ENCODE measurements around the gene EYA2. TPM values are rescaled to one million over a fixed set of nuclear protein-coding genes. Genes with fewer than 3 reads are reported as not detected.

The EYA2 gene
- total and polyA plus RNA-seq, 12 donors: 0.26 to 1.9 (median 0.70) TPM

GRCh38 chr20:46939031-46939965 is 44.7 kb downstream of the EYA2 start:
- ATAC-seq: no peak
- intact Hi-C loops (cut with DNase I): no loop called here

DNA sequence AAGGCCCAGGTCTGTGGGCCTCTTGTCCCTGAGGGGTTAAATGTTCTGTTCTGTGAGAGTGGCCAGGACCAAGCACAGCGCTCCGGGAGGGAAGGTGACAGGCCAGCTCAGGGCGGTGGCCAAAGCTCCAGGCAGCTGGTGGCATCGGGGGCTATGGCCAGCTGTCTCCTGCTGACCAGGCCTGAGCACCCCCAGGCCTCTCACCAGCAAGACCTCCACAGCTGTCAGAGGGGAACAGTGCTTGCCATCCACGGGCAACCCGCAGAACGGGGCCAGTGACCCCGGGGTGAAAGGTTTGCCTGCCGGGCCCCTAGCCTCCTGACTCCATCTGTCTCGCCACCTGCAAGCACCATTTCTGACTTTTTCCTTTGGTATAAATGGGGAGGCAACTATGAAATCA is 46.0 kb downstream of the EYA2 start:
- H3K9me3 ChIP-seq: no peaks in the 10 kb centered on the region
- no peaks in the 10 kb centered on the region for H3K36me3 ChIP-seq
- WGBS, 2 donors: 68 to 81% methylated on average over 10 of the region's 10 CpGs
- ATAC-seq (no peak), DNase-seq (no peak)
- intact Hi-C loops (cut with DNase I): no loop called here
- no peak overlapping the region for H3K27ac ChIP-seq
- H3K4me1 ChIP-seq: peaks cover 0 to under 1% (median 0%) of the 10 kb centered on the region in 9 donors
- H3K4me3 ChIP-seq: no peak overlapping the region
- TF ChIP-seq, protein P1, sequence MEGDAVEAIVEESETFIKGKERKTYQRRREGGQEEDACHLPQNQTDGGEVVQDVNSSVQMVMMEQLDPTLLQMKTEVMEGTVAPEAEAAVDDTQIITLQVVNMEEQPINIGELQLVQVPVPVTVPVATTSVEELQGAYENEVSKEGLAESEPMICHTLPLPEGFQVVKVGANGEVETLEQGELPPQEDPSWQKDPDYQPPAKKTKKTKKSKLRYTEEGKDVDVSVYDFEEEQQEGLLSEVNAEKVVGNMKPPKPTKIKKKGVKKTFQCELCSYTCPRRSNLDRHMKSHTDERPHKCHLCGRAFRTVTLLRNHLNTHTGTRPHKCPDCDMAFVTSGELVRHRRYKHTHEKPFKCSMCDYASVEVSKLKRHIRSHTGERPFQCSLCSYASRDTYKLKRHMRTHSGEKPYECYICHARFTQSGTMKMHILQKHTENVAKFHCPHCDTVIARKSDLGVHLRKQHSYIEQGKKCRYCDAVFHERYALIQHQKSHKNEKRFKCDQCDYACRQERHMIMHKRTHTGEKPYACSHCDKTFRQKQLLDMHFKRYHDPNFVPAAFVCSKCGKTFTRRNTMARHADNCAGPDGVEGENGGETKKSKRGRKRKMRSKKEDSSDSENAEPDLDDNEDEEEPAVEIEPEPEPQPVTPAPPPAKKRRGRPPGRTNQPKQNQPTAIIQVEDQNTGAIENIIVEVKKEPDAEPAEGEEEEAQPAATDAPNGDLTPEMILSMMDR (IDR thresholded peaks at IDR 0.05): no peak
- peaks cover 0 to 19% (median 4%) of the 10 kb centered on the region in 7 donors for H3K27me3 ChIP-seq

More at GRCh38 chr20:46939031-46939965, 44.7 kb downstream of the EYA2 start:
- no peak overlapping the region for H3K4me3 ChIP-seq
- WGBS, 2 donors: 41 to 78% methylated on average over 3 of the region's 3 CpGs
- no peaks in the 10 kb centered on the region for H3K9me3 ChIP-seq
- H3K36me3 ChIP-seq: no peaks in the 10 kb centered on the region
- DNase-seq: no peak
- H3K4me1 ChIP-seq: no peaks in the 10 kb centered on the region
- TF ChIP-seq, protein P1 (IDR thresholded peaks at IDR 0.05): no peak
- peaks cover 0 to 30% (median 4%) of the 10 kb centered on the region in 7 donors for H3K27me3 ChIP-seq
- H3K27ac ChIP-seq: no peak overlapping the region

- H3K36me3 ChIP-seq: no peaks in the 10 kb centered on the region
- H3K27ac ChIP-seq: no peak overlapping the region
- no peak overlapping the region for H3K4me3 ChIP-seq
- ATAC-seq: no peak
- intact Hi-C loops (cut with DNase I): no loop called here
- H3K9me3 ChIP-seq: no peaks in the 10 kb centered on the region
- peaks cover 0 to 12% (median 4%) of the 10 kb centered on the region in 7 donors for H3K27me3 ChIP-seq
- DNase-seq: no peak
- TF ChIP-seq, protein P1 (IDR thresholded peaks at IDR 0.05): no peak
- 95% methylated on average over 2 of the region's 2 CpGs for WGBS, 2 donors
- H3K4me1 ChIP-seq: peaks cover 0 to 7% (median 0%) of the 10 kb centered on the region in 9 donors
Measured at GRCh38 chr20:46941404-46941803, 46.8 kb downstream of the EYA2 start.

DNA sequence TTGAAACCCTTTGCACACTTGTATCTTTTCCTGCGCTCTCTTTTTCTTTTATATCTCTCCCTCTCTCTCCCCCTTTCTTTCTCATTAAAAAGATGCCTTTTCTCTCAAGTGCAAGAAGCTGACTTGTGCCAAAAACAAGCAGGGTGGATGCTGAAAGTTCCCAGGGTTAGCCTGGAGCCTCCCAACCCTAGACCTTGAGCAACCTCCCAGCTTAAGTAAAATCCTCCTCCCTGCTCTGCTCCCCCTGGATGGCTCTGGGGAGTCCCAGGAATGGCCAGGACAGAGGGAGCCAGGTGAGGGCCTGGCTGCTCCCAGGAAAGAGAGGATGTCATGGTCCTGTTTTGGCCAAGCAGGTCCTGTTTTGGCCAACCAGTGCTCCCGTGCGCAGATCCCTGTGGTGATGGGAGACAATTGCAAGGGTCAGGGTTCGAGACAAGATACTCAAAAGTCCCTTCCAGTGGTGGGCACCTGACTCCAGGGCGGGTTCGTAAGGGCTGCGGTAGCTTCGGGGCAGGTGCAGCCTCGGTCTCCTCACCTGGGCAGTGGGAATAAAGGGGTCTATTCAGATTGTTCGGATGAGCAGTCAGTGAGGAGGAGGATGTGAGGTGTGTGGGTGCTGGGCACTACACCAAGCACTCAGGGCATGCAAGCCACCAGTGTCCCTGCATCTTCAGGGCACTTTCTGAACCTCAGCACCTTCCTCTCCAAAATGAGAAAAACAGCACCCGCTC is 49.4 kb downstream of the EYA2 start:
- H3K4me1 ChIP-seq: peaks cover 0 to 7% (median 0%) of the 10 kb centered on the region in 9 donors
- intact Hi-C loops (cut with DNase I): no loop called here
- H3K4me3 ChIP-seq: no peak overlapping the region
- TF ChIP-seq, protein P1 (IDR thresholded peaks at IDR 0.05): no peak
- peaks cover 0 to 7% (median 4%) of the 10 kb centered on the region in 7 donors for H3K27me3 ChIP-seq
- no peaks in the 10 kb centered on the region for H3K36me3 ChIP-seq
- peaks cover 0 to 3% (median 0%) of the 10 kb centered on the region in 11 donors for H3K9me3 ChIP-seq
- no peak for ATAC-seq
- DNase-seq: no peak
- WGBS, 2 donors: 85 to 88% methylated on average over 11 of the region's 11 CpGs
- no peak overlapping the region for H3K27ac ChIP-seq
